ENCODE data around the gene GREB1. TPM values are rescaled to one million over a fixed set of nuclear protein-coding genes. Genes with fewer than 3 reads are reported as not detected.
A peak's percentile ranks its signal among the peaks of the same experiment; 100 is the strongest.

GREB1 gene
- total RNA-seq, 6 donors from 2014 or later: 0.39 to 5.4 (median 1.6) TPM

DNA sequence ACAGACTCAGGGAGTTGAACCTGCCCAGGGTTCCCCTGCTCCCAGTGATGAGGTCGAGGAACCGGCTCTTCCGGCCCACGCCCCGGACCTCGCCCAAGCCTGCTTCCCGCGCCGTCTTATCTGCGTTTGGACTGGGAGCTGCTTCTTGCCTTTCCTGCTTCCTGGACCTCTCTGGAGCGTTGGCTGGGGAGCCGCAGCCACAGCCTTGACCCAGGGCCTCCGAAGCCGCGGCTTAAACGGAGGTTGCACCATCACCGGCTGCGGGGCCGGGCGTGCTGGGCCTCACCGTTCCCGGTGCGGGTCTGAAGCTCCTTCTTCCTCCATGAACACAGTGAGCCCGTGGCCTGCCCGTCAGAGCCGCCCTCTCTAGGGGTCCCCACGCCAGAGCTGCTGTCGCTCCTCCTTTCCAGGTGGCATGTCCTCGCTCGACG lies 122.8 kb downstream of the GREB1 start:
- DNase-seq (peak in 1 of 2 donors; percentile 83), ATAC-seq (ENCODE audit: low FRiP score in 2 of 2) (peak in 1 of 2 donors; percentile 16)
- Histone ChIP-seq H3K4me1 (no peaks in the 10 kb centered on the region), H3K27ac (no peak overlapping the region), H3K27me3 (no peaks in the 10 kb centered on the region), H3K9me3 (no peaks in the 10 kb centered on the region), H3K36me3 (no peaks in the 10 kb centered on the region), H3K4me3 (no peak overlapping the region)
- WGBS, 2 donors: 75 to 83% methylated on average over 22 to 31 of the region's 31 CpGs
- TF ChIP-seq POLR2AphosphoS5 (IDR thresholded peaks at IDR 0.05): no peak
- no peak for TF ChIP-seq EP300 (IDR thresholded peaks at IDR 0.05)
- TF ChIP-seq, protein P1, sequence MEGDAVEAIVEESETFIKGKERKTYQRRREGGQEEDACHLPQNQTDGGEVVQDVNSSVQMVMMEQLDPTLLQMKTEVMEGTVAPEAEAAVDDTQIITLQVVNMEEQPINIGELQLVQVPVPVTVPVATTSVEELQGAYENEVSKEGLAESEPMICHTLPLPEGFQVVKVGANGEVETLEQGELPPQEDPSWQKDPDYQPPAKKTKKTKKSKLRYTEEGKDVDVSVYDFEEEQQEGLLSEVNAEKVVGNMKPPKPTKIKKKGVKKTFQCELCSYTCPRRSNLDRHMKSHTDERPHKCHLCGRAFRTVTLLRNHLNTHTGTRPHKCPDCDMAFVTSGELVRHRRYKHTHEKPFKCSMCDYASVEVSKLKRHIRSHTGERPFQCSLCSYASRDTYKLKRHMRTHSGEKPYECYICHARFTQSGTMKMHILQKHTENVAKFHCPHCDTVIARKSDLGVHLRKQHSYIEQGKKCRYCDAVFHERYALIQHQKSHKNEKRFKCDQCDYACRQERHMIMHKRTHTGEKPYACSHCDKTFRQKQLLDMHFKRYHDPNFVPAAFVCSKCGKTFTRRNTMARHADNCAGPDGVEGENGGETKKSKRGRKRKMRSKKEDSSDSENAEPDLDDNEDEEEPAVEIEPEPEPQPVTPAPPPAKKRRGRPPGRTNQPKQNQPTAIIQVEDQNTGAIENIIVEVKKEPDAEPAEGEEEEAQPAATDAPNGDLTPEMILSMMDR (IDR thresholded peaks at IDR 0.05): no peak

- Histone ChIP-seq H3K27me3 (no peaks in the 10 kb centered on the region), H3K4me3 (no peak overlapping the region), H3K36me3 (no peaks in the 10 kb centered on the region), H3K27ac (no peak overlapping the region), H3K9me3 (no peaks in the 10 kb centered on the region), H3K4me1 (no peaks in the 10 kb centered on the region)
- TF ChIP-seq, protein P1 (IDR thresholded peaks at IDR 0.05): no peak
- TF ChIP-seq EP300 (IDR thresholded peaks at IDR 0.05): no peak
- no peak for TF ChIP-seq POLR2A (IDR thresholded peaks at IDR 0.05)
- TF ChIP-seq POLR2AphosphoS5 (IDR thresholded peaks at IDR 0.05): no peak
- DNase-seq (no peak), ATAC-seq (ENCODE audit: low FRiP score in 2 of 2) (peak in 1 of 2 donors; percentile 3)
- WGBS, 2 donors: 86 to 93% methylated on average over 11 of the region's 11 CpGs
These were observed 123.3 kb downstream of the GREB1 start for GRCh38 chr2:11657195-11657594.

DNA sequence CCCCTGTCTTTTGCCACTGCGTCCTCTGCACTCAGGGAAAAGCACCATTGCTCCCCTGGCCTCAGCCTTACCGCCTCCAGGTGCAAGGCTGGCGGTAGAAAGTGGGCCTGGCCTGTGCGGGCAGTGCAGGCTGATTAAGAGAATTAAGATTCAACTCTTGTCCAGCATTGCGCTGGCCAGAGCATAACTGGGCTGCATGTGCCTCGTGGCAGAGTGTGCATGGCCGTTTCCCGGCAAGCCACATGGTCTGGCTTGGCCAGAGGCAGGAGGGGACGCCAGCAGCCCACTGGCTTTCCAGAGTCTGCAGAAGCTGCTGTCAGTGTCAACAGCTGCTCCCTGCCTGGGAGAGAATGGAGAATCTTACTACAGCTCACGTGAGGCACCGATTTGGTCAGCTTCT lies 123.8 kb downstream of the GREB1 start:
- H3K4me3 ChIP-seq: no peak overlapping the region
- ATAC-seq (ENCODE audit: low FRiP score in 2 of 2) (no peak), DNase-seq (no peak)
- H3K4me1 ChIP-seq: no peaks in the 10 kb centered on the region
- no peak for TF ChIP-seq EP300 (IDR thresholded peaks at IDR 0.05)
- TF ChIP-seq, protein P1 (IDR thresholded peaks at IDR 0.05): no peak
- H3K27me3 ChIP-seq: no peaks in the 10 kb centered on the region
- no peaks in the 10 kb centered on the region for H3K9me3 ChIP-seq
- no peaks in the 10 kb centered on the region for H3K36me3 ChIP-seq
- no peak overlapping the region for H3K27ac ChIP-seq
- 81 to 82% methylated on average over 6 to 11 of the region's 11 CpGs for WGBS, 2 donors

DNA sequence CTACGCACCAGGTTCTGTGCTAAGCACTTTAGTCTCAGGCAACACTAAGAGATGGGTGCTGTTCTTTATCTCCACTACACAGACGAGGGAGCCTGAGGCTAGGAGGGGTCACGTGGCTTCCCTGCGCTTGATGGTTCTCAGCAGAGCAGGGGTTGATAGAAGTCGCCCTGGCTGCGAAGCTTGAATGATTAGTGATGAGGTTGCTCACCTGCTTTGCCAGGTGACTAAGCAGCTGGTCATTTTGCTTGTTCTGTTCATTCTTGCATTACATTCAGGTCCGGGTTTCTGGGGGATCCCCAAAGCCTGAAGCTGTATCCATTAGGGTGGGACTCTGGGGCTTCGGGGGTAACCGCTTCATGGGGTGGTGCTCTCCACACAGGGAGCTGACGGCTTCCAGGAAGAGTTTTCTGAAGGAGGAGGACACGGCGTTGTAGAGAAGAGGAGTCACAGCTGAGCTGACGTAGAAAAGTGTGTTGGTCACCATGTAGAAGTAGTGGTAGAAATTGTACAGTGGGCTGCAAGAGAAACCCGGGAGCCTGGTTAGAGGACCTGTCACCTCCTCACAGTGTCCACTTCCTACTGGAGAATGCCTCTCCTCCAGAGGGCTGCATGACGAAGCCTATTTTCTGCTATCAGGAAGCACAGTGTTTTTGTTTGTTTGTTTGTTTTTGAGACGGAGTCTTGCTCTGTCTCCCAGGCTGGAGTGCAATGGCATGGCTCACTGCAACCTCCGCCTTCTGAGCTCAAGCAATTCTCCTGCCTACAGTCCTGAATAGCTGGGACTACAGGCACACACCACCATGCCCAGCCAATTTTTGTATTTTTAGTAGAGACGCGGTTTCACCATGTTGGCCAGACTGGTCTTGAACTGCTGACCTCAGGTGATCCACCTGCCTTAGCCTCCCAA lies 124.6 kb downstream of the GREB1 start:
- H3K4me1 ChIP-seq: no peaks in the 10 kb centered on the region
- no peak overlapping the region for H3K4me3 ChIP-seq
- no peaks in the 10 kb centered on the region for H3K36me3 ChIP-seq
- ATAC-seq (ENCODE audit: low FRiP score in 2 of 2) (no peak), DNase-seq (no peak)
- TF ChIP-seq, protein P1 (IDR thresholded peaks at IDR 0.05): no peak
- no peak for TF ChIP-seq EP300 (IDR thresholded peaks at IDR 0.05)
- TF ChIP-seq POLR2A (IDR thresholded peaks at IDR 0.05): no peak
- TF ChIP-seq POLR2AphosphoS5 (IDR thresholded peaks at IDR 0.05): no peak
- H3K9me3 ChIP-seq: no peaks in the 10 kb centered on the region
- H3K27ac ChIP-seq: no peak overlapping the region
- no peaks in the 10 kb centered on the region for H3K27me3 ChIP-seq
- WGBS, 2 donors: 82 to 84% methylated on average over 19 of the region's 19 CpGs

DNA sequence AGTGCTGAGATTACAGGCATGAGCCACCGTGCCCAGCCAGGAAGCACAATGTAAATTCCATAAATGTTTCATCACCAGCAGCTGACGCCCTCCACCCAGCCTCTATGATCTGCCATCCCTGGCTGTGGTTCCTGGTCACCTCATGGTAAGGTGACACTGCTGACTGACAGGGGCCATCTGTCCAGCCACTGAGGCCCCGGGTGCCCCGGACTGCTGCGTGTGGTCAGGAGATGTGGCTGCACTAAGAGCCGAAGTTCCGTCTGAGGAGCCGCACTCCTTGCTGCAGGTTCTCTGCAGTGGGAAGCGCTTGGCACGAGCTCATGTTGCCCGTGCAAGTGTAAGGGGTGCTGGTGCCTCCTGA lies 125.2 kb downstream of the GREB1 start:
- WGBS, 2 donors: 60 to 81% methylated on average over 1 to 11 of the region's 11 CpGs
- Histone ChIP-seq H3K4me3 (no peak overlapping the region), H3K9me3 (no peaks in the 10 kb centered on the region), H3K4me1 (no peaks in the 10 kb centered on the region), H3K27me3 (no peaks in the 10 kb centered on the region), H3K36me3 (no peaks in the 10 kb centered on the region), H3K27ac (no peak overlapping the region)
- TF ChIP-seq POLR2A (IDR thresholded peaks at IDR 0.05) (no peak), EP300 (IDR thresholded peaks at IDR 0.05) (no peak), POLR2AphosphoS5 (IDR thresholded peaks at IDR 0.05) (no peak)
- TF ChIP-seq, protein P1 (IDR thresholded peaks at IDR 0.05): no peak
- ATAC-seq (ENCODE audit: low FRiP score in 2 of 2) (no peak), DNase-seq (peak in 1 of 2 donors; percentile 54)

Measured in upper lobe of left lung (tissue), 6 donors.